ENCODE data around the gene UPF1.

UPF1 gene

DNA sequence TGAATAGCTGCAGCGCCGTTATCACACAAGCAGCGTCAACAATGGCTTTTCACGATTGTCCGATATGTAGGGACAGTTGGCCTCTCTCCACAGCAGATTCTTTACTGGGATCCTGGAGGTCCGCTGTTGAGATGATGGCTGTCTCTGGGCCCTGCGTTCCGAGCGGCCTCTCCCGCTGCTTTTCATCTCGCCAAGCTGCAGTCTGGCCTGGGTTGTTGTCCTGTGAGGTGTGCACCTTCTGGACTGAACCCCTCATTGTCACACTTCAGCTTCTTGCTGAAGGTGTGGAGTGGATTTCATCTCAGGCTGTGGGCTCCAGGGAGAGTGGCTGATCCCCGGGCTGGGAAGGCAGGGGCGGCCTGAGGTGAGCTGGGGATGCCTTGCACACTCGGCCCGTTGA lies 9.6 kb downstream of the UPF1 start:
- H3K4me3 ChIP-seq (ENCODE audit: insufficient read depth, low read length, poor library complexity, severe bottlenecking): no peak overlapping the region
- H3K79me2 ChIP-seq (ENCODE audit: insufficient read depth, low read length): peaks cover 100% of the 10 kb centered on the region
- no peaks in the 10 kb centered on the region for H3K27me3 ChIP-seq (ENCODE audit: low read length)
- H3F3A ChIP-seq (ENCODE audit: insufficient read depth): peaks cover 4% of the 10 kb centered on the region; the same call in 1 of the 2 replicates
- no peak for TF ChIP-seq EZH2phosphoT487 (conservative IDR thresholded peaks at IDR 0.05; ENCODE audit: low read length)
- TF ChIP-seq, protein P1, sequence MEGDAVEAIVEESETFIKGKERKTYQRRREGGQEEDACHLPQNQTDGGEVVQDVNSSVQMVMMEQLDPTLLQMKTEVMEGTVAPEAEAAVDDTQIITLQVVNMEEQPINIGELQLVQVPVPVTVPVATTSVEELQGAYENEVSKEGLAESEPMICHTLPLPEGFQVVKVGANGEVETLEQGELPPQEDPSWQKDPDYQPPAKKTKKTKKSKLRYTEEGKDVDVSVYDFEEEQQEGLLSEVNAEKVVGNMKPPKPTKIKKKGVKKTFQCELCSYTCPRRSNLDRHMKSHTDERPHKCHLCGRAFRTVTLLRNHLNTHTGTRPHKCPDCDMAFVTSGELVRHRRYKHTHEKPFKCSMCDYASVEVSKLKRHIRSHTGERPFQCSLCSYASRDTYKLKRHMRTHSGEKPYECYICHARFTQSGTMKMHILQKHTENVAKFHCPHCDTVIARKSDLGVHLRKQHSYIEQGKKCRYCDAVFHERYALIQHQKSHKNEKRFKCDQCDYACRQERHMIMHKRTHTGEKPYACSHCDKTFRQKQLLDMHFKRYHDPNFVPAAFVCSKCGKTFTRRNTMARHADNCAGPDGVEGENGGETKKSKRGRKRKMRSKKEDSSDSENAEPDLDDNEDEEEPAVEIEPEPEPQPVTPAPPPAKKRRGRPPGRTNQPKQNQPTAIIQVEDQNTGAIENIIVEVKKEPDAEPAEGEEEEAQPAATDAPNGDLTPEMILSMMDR (IDR thresholded peaks at IDR 0.05; ENCODE audit: insufficient read depth, low read length, poor library complexity, severe bottlenecking): no peak
- no peak overlapping the region for H3K27ac ChIP-seq (ENCODE audit: low read depth, low read length)
- H3K4me2 ChIP-seq (ENCODE audit: low read depth, low read length, poor library complexity, severe bottlenecking): no peak overlapping the region
- H2AFZ ChIP-seq (ENCODE audit: low read depth, low read length, severe bottlenecking): no peak overlapping the region
- H3K9me2 ChIP-seq (replicated peaks; ENCODE audit: insufficient read depth, low read length): no peaks in the 10 kb centered on the region
- no peaks in the 10 kb centered on the region for H3K9me3 ChIP-seq (ENCODE audit: insufficient read depth, low read length)
- H3K36me3 ChIP-seq (ENCODE audit: low read length): 0 out of 2 replicates have a peak, but pooled peaks cover 3% of the 10 kb centered on the region
- peaks cover 21% of the 10 kb centered on the region; the same call in 1 of the 2 replicates for H4K20me1 ChIP-seq (ENCODE audit: low read depth, low read length)
- no peak overlapping the region for H3K9ac ChIP-seq (ENCODE audit: low read length)

DNA sequence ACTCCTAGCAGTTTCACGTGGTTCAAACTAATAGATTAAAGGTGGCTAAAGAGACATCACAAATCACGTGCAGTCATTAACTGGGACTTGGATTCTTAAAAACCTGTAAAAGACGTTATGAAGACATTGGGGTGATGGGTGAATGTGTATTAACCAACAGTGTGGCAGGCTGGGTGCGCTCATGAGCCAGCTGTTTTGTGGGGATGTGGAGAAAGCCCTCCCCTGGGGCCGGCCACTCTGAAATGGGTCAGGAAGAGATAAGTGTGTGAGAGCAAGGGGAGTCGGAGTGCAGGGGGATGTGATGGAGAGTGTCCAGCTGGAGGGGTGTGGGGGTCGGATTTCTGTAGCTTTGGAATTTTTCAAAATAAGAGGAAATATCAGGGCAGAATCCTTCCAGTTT lies 10.4 kb downstream of the UPF1 start:
- Histone ChIP-seq H3K27me3 (ENCODE audit: low read length) (no peaks in the 10 kb centered on the region), H4K20me1 (ENCODE audit: low read depth, low read length) (peaks cover 20% of the 10 kb centered on the region; the same call in 1 of the 2 replicates), H3K9me2 (replicated peaks; ENCODE audit: insufficient read depth, low read length) (no peaks in the 10 kb centered on the region), H3K4me2 (ENCODE audit: low read depth, low read length, poor library complexity, severe bottlenecking) (no peak overlapping the region), H3K9me3 (ENCODE audit: insufficient read depth, low read length) (no peaks in the 10 kb centered on the region), H3F3A (ENCODE audit: insufficient read depth) (peaks cover 4% of the 10 kb centered on the region; the same call in 1 of the 2 replicates), H2AFZ (ENCODE audit: low read depth, low read length, severe bottlenecking) (no peak overlapping the region), H3K79me2 (ENCODE audit: insufficient read depth, low read length) (peaks cover 100% of the 10 kb centered on the region), H3K9ac (ENCODE audit: low read length) (no peak overlapping the region), H3K27ac (ENCODE audit: low read depth, low read length) (no peak overlapping the region), H3K36me3 (ENCODE audit: low read length) (0 out of 2 replicates have a peak, but pooled peaks cover 3% of the 10 kb centered on the region), H3K4me3 (ENCODE audit: insufficient read depth, low read length, poor library complexity, severe bottlenecking) (no peak overlapping the region)
- no peak for TF ChIP-seq EZH2phosphoT487 (conservative IDR thresholded peaks at IDR 0.05; ENCODE audit: low read length)
- TF ChIP-seq, protein P1 (IDR thresholded peaks at IDR 0.05; ENCODE audit: insufficient read depth, low read length, poor library complexity, severe bottlenecking): no peak

DNA sequence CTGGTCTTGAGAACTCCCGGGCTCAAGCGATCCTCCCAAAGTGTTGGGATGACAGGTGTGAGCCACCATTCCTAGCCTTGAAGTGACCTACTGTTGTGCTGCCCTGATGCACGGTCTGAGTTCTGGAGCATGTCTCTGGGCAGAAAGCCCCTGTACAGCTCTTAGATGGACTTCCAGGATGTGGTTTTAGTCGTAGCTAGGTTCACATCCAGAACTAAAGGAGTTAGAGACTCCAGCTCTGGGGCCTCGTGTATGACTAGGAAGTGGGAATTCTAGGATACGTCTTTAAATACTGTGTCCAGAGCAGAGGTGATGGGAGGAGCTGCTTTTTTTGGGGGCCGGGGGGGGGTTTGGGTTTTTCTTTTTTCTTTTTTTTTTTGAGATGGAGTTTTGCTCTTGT lies 12.2 kb downstream of the UPF1 start:
- H2AFZ ChIP-seq (ENCODE audit: low read depth, low read length, severe bottlenecking): no peak overlapping the region
- no peaks in the 10 kb centered on the region for H3K27me3 ChIP-seq (ENCODE audit: low read length)
- H3K79me2 ChIP-seq (ENCODE audit: insufficient read depth, low read length): peaks cover 100% of the 10 kb centered on the region
- TF ChIP-seq, protein P1 (IDR thresholded peaks at IDR 0.05; ENCODE audit: insufficient read depth, low read length, poor library complexity, severe bottlenecking): no peak
- peaks cover 8% of the 10 kb centered on the region; the same call in 1 of the 2 replicates for H3K36me3 ChIP-seq (ENCODE audit: low read length)
- H3K9me2 ChIP-seq (replicated peaks; ENCODE audit: insufficient read depth, low read length): no peaks in the 10 kb centered on the region
- no peak overlapping the region for H3K27ac ChIP-seq (ENCODE audit: low read depth, low read length)
- H3K4me2 ChIP-seq (ENCODE audit: low read depth, low read length, poor library complexity, severe bottlenecking): no peak overlapping the region
- no peak overlapping the region for H3K9ac ChIP-seq (ENCODE audit: low read length)
- H4K20me1 ChIP-seq (ENCODE audit: low read depth, low read length): peaks cover 13% of the 10 kb centered on the region; the same call in 1 of the 2 replicates
- H3K9me3 ChIP-seq (ENCODE audit: insufficient read depth, low read length): no peaks in the 10 kb centered on the region
- no peak overlapping the region for H3K4me3 ChIP-seq (ENCODE audit: insufficient read depth, low read length, poor library complexity, severe bottlenecking)
- H3F3A ChIP-seq (ENCODE audit: insufficient read depth): peaks cover 4% of the 10 kb centered on the region; the same call in 1 of the 2 replicates
